HG02798 (cell line): ENCODE data around the gene CD6.

Experiments
- ATAC-seq: cut with Tn5 transposase; IDR thresholded peaks from one replicate; pipeline ENCODE4 v1.9.1; 2021; ENCODE audit warnings: mild to moderate bottlenecking; ENCODE audit not compliant: unreplicated experiment, poor library complexity

The CD6 gene

DNA sequence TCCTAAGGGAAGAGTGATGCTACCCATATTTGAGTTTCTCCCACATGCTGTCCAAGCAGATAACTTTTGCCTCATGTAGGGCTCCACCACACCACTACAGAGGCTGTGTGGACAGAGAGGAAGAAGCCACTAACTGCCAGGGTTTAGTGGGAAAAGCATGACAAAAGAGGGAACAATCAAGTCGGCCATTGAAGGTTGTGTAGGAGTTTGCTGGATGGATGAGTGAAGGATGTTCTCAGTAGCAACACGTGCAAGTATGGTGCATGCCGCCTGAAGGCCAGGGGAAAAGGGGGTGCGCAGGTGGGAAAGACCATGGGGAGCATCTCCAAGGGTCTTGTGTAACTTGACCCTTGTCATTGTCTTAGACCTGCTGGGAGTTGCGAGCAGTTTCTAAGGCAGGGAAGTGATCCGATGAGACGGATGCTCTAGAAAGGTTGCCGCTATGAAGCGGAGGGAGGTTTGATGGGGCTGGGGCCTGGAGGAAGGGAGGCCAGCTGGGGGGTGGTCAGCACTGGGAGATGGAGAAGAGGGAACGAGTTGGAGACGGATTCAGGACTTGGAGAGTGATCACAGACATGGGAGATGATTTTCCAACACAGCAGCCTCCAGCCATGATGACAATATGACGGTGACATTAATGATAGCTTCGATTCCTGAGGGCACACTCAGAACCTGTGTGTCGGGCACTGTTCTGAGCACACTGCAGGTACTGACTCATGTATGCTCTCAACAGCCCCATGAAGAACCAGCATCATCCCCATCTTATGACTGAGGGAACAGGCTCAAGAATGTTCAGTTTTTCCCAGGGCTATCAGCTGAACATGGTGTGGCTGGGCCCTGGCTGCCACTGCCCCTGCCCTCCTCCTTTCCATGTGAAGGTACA is 53.7 kb downstream of the CD6 start:
- no peak for ATAC-seq

DNA sequence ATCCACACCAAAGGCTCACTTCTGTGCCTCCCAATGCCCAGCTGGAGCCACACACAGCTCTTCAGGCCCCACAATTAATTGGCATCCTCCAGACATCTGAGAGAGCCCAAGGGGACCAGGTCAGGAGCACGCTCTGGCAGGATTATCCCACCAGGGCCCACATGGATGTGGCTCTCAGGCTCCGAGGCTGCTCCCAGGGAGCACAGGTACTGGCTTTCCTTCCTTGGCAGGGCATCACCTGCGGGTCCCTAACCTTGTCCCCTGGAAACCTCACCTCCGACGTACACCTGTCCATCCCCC is 54.3 kb downstream of the CD6 start:
- ATAC-seq = no peak

DNA sequence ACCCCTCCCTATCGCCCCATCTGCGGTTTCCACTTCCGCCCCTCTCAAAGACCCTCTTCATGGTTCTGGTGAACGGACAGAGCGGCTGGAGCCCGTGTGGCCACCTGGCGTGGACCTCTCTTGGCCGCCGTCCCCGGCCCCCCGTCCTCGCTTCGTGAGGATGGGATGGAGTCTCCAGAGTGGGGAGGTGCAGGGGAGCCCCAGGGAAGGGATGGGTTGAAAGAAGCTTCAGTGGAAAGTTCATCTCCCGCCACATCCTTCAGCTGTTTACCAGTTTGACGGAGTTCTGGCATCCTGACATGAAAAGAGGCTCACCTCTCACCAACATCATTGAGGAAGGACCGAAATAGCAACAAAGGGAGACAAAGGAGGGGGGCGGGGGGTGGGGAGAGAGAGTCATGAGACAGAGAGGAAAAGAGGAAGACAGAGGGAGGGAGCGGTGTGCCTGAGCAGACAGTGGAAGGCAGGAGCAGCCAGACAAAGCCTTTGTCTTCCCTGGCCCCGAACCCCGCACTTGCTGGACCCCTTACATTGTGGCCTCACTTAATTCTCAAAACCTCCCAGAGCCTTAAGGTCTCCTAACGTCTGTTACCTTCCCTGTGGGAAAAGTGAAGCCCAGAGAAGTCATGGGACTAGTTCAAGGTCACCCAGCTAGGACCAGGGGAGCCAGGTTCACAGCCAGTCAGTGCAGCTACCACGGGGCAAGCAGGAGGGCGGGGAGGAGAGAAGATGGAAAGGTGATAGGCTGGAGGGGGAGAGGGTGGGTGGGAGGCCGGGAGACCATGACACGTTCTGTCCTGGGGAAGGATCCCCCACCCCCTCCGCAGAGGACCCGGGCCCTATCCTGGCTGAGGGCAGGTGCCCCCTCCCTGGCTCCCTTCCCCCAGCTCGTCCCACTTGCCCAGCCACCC is 54.9 kb downstream of the CD6 start:
- ATAC-seq = no peak

DNA sequence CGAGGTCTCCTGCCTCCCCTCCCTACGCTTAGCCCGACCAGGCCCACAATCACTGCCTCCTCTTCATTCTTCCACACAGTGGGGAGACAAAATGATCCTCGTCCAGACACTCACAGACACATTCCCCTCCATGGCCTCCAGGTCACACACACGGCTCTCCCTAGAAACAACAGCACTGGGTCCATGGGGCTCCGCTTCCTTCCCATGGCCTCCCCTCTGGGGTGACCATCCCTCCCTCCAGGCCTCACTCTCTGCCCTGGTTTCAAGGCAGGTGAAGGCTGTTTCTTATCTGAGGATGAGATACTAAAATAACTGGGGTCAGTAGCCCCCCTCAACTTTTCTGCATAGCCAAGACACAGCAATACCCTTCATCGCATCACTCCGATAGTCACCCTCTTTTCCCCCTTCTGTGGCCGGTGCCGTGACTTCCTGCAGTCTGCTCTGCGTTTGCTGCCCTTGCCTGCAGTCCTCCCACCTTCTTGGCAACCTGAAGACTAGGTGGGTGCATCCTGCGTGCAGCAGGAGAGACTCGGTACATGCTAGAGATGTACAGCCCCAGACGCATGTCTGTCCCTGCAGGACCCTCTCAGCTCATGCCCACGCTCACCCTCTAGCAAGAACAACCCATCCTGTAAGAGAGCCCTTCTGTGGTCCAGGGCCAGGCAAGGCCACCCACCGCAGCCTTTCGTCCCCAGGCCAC is 55.8 kb downstream of the CD6 start:
- ATAC-seq = no peak

DNA sequence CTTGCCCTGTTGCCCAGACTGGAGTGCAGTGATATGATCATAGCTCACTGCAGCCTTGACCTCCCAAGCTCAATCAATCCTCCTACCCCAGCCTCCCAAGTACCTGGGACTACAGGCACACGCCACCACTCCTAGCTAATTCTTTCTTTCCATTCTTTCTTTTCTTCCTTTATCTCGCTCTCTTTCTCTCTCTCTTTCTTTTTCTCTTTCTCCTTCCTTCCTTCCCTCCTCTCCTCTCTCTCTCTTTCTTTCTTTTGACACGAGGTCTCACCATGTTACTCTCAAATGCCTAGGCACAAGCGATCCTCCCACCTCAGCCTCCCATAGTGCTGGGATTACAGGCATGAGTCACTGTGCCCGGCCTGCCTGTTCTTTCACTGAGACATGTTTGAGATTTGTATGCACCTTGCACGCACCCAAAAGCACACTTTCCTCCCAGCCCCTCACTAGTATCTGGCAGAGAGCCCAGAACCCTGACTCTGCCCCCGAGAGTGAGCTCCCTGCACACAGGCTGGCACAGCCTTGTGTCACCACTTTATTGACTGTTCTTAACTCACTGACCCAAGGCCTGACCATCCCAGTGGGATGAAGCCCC is 56.8 kb downstream of the CD6 start:
- peak; percentile 92 for ATAC-seq

DNA sequence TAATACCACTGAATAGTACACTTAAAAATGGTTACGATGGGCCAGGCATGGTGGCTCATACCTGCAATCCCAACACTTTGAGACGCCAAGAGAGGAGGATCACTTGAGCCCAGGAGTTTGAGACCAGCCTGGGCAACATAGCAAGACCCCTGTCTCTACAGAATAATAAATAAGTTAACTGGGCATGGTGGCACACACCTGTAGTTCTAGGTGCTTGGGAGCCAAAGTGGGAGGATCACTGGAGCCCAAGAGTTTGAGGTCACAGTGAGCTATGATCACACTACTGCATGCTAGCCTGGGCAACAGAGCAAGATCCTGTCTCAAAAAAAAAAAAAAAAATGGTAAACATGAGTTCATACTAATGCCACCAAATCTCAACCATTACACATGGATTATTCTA is 61.3 kb downstream of the CD6 start:
- no peak for ATAC-seq

DNA sequence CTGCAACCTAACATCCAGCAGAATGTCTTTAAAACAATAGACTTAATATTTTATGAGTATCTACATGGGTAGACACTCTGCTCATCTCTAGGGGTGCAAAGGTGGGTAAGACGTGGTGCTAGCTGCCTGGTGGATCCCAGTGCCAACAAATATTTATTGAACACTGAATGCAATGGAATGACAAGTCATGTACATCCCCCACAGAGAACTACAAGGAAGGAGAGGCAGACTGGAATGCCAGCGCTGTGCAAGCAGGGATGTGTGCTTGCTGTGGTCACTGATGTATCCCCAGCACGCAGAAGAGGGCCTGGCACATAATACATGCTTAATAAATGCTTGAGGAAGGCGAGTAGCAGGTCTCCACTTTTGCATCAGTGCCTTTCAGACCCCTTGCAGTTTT is 61.9 kb downstream of the CD6 start:
- no peak for ATAC-seq

DNA sequence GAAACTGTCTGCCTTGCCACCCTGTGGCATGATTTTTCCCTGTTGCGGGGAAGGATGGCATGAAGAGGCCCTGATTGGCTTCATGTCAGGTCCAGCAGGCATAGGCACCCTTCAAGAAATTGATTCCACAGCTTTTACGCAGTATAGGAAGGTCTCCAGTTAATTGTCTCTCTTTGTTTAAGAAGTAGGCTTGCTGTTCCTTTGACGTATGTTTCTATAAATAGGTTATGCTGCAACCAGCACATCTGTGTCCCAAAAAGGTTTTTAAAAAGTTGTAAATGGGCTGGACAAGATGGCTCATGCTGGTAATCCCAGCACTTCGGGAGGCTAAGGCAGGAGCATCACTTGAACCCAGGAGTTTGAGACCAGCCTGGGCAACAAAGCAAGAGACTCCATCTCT is 62.6 kb downstream of the CD6 start:
- ATAC-seq = no peak

DNA sequence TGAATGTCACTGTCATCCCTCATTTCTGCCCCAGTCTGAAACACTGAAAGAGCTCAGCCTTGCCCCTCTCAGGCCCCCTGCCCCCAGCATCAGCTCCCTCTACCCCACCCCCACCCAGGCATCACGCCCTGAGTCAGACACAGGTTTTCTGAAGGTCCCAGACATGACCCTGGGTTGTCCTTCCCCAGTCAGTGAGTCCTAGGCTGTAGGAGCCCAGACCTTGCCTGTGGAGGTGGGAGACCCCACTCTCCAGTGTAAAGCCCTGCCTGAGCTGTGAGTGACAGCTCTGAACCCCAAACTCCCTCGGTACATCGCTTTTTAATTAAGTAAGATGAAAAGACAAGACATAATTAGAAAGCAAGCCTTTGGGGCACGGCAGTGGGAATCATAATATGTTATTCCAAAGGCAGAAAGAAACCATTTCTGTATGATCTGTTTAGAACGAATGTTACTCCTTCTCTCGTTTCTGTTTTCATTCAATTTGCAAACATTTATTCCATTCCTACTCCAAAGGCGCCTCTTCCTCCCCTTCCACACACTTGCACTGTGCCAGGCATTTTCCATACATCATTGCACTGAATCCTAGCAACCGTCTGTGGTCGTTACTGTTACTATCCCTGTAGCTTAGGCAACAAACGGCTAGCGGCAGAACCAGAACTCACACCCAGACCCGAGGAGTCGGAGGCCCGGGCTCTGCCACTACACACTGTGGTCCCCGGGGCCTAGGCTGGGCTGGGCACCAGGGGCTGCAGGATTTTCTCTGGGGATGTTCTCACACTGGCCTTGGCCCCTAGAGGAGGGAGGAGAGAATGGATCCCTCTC is 63.4 kb downstream of the CD6 start:
- ATAC-seq = no peak

DNA sequence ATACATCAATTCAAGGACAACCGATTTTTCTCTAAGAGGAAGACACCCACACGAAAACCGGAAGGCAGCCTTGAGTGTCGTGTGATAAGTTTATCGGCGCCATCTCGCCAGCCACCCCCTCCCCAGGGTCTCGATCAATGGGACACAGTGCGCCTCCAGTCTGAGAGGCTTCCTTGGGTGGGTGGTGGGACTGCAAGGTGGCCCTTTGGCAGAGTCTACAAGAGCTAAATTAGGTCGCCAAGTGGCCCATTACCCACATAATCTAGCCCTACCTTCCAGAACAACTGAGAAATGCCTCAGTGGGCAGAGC is 64.0 kb downstream of the CD6 start:
- ATAC-seq = no peak

DNA sequence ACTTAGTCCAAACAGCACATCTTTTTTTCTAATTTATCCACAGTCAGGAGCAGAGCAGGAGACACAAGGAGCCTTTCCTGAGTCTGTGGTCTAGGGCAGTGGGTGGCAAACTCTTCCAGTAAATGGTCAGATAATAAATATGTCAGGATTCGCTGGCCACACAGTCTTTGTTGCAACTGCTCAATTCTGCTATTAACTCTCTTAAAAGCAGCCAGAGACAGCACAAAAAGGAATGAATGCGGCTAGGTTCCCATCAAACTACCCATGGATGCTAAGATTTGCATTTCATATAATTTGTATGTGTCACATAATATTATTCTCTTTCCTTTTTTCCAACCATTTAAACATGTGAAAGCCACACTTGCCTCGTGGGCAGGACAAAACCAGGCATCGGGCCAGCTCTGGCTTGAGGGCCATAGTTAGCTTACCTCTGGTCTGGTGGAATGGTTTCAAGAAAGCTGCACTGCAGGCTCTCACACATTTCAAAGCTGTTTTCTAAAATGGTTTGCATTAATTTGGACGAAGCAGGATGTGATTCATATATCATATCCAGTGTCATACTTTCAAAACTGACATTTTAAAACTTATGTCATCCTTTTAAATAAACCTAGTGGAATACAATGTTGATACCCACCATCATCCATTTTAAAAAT is 66.1 kb downstream of the CD6 start:
- ATAC-seq = no peak

DNA sequence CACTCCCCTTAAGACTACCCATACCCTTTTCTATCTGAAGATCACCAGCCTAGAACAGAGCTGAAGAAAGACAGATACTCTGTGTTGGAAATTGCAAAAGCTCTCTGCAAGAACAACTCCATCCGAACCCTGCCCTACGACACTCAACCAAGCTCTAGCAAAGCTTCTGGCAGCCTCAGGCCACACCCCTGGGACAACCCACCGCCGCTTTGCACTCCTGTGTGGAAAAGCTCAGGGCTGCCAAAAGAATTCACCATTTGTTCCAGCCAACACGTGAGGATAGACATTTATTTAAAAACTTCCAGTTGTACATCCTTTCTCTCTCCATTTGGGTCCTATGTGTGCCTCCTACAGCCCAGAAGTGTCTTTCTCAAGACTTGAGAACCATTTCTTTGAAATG is 68.4 kb downstream of the CD6 start:
- ATAC-seq = no peak

DNA sequence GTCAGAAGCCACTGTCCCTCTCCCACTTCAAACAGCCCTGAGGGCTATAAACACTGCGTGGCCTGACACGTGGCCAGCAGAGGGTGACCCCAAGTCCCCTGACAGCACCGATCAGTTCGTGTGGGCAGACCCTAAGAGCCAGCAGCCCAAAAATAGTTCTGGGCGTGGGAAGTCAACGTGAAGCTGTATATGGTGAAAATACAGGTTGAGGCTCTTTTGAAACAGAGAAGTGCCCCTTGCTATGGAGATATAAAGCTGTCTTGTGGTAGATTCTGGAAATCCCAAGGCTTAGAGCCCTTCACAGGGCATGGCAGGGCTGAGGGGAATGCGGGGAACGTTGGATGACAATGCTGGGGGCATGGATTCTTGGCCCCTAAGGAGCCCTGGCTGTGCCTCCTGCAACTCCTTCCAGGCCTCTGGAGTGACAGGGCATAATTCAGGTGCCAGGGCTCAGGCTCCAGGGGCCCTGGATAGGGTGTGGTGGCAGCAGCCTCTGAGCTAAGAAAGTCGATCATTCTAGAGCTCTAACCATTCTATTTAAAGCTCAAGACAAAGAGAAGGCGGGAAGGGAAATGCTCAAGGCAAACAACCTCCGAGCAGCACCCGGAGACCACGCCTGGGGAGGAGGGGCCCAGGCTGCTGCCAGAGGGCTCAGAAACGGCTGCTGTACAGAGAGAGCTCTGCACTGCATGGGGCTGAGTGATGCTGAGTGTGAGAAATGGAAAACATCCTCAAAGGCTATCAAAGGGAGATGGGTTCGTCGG is 70.5 kb downstream of the CD6 start:
- ATAC-seq = peak; percentile 89

DNA sequence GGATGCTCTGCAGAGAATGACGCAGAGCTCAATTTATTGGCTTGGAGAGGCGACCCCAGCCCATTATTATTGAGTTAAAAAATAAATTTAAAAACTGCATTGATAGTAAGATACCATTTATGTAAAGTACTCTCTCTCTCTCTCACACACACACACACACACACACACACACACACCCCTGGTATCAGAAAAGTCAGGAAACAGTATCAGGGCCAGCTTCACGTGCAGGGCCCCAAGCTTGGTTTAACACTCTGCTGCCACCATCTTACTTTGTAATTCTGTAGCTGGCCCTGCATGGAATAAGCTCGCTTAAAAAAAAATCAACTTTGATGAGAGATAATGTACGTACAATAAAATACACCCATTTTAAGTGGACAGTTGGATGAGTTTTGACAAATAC is 71.1 kb downstream of the CD6 start:
- no peak for ATAC-seq

DNA sequence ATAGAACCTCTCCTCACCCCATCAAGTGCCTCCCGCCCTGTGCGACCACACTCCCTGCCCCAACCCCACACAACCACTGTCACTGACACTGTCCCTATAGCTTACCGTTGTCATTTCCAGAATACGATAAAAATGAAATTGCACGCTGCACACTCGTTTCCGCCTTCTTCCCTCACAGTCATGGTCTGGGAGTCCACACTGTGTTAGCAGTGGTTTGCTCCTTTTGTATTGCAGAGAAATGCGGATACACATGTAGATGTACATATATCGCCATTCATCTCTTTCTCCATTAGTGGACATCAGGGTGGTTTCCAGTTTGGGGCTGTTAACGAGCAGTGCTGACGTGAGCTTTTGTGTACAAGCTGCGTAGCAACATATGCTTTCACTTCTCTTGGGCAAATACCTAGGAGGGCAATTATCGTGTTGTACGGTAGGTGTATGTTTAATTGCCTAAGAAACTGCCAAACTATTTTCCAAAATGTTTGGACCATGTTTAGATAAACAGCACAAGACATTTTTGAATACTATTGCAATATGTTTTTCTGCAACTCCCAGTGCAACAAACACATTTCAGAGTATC is 71.6 kb downstream of the CD6 start:
- peak; percentile 60 for ATAC-seq

DNA sequence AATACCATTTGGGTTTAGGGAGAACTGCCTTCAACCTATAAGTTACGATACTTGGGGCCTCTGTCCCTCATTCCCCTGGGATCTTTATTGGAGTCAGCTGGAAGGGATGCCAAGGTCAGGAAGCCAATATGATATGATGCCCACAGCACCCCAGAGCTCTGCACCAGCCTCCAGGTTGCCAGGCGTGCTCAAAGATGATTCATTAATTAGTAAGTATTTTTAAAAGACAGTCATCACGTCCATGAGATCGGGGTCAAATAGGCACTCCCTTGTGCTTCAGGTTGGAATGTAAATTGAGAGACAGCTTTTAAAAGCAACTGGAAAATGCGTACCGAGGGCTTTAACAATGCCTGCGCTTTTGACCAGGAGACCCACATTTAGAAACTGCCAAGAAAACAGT is 73.8 kb downstream of the CD6 start:
- no peak for ATAC-seq

DNA sequence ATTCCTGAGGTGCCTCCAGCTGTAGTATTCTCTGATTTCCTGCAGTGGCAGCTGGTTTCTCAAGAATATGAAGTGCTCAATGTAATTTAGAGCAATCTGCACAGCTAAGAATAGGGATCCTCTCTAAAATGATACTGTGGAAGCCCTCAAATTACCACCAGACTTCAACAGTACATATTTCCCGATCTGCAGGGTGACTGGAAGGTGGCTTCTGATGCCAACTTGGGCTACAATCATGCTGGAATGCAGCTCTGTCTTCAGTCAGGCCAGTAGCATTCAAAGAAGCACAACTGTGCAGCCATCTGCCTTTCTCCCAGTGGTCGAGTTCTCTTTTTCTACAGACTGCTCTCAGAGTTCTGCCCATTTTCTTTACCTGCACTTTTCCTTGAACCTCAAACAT is 75.4 kb downstream of the CD6 start:
- no peak for ATAC-seq

DNA sequence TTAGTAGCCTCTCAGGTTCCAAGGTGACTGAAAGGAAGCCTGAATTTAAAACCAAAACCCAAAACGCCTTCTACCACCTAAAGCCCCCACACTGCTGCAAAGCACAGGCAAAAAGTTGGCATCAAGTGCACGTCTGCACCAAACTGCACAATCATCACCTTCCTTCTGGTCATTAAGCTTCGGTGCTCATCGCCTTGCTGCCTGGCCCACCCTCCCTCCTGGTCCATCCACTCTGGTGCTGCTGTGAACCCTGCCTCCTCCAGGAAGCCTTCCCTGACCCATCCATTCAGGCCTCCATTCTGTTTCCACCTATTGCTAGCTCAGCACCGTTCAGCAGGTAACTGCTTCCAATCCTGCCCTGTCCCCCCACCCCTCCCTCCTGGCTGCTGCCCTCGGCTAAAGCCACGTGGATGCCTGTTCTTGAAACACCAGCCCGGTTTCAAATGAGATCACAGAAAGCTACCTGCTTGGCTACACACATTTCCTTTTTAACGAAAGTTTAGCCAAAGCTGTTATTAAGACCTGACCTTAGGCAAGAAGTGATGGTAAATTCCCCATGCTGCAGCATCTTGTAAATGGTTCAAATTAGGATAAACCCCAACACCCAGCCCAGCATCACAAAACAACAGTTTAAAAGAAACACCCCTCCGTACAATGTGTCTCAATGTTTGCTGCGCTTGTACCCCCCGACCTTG is 77.0 kb downstream of the CD6 start:
- no peak for ATAC-seq
